Measurements from ENCODE around the gene PRR33. TPM values are rescaled to one million over a fixed set of nuclear protein-coding genes. Genes with fewer than 3 reads are reported as not detected.
A peak's percentile ranks its signal among the peaks of the same experiment; 100 is the strongest.

PRR33 gene
- total RNA-seq, 4 donors from 2014 or later: not detected

DNA sequence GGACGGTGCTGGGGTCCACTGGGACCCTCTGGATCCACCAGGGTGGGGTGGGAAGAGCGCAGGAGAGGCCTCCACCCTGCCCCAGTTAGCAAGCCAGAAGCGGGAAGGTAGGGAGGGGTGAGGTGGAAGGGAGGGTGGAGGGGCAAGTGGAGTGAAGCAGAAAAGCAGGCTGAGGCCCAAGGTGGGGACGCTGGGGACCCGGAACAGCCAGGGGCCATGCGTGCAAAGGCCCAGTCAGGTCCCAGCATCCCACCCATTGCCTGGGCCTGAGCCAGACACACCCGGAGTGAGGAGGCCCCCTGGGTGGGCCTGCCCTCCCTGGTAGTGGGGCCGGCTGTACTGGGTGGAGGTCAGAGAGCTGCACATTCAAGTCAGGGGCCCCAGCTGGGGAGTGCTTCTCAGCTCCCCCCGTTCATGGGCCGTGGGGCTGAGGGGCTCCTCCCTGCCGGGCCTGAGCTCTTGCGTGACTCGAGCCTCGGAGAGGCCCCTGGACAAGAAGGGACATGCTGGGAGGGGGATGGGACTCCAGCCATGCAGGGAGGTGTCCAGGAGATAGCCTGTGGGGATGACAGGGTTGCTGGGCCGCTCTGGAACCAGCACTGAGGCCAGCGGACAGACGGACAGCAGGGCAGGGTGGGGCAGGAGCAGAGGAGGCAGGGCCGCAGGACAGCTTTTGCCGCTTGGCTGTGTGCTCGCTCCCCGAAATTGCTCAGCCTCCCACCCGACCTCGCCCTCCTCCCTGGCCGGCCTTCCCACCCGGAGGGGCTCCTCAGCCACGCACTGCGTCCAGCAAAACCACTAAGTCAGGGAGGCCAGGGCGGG, 35.5 kb upstream of the PRR33 start:
- 80 to 88% methylated on average over 1 to 4 of the region's 28 CpGs for WGBS, 2 donors (ENCODE audit: low coverage in 1 of 2)
- Histone ChIP-seq H3K27ac (peak overlapping the region in 3 of 4 donors; percentile 18 to 74 (median 57)), H3K4me3 (no peak overlapping the region), H3K9me3 (no peaks in the 10 kb centered on the region), H3K27me3 (peaks cover 7% of the 10 kb centered on the region), H3K36me3 (no peaks in the 10 kb centered on the region), H3K4me1 (peaks cover 0 to 41% (median 21%) of the 10 kb centered on the region in 3 donors)
- TF ChIP-seq, protein P1, sequence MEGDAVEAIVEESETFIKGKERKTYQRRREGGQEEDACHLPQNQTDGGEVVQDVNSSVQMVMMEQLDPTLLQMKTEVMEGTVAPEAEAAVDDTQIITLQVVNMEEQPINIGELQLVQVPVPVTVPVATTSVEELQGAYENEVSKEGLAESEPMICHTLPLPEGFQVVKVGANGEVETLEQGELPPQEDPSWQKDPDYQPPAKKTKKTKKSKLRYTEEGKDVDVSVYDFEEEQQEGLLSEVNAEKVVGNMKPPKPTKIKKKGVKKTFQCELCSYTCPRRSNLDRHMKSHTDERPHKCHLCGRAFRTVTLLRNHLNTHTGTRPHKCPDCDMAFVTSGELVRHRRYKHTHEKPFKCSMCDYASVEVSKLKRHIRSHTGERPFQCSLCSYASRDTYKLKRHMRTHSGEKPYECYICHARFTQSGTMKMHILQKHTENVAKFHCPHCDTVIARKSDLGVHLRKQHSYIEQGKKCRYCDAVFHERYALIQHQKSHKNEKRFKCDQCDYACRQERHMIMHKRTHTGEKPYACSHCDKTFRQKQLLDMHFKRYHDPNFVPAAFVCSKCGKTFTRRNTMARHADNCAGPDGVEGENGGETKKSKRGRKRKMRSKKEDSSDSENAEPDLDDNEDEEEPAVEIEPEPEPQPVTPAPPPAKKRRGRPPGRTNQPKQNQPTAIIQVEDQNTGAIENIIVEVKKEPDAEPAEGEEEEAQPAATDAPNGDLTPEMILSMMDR (IDR thresholded peaks at IDR 0.05): no peak
- TF ChIP-seq POLR2A (IDR thresholded peaks at IDR 0.05): no peak
- peak; percentile 50 for ATAC-seq

GRCh38 chr11:1926156-1927025, 34.7 kb upstream of the PRR33 start:
- Histone ChIP-seq H3K27me3 (peaks cover 7% of the 10 kb centered on the region), H3K27ac (peak overlapping the region in 1 of 4 donors; percentile 74), H3K36me3 (no peaks in the 10 kb centered on the region), H3K4me1 (peaks cover 0 to 41% (median 26%) of the 10 kb centered on the region in 3 donors), H3K4me3 (no peak overlapping the region), H3K9me3 (no peaks in the 10 kb centered on the region)
- 87 to 89% methylated on average over 18 to 19 of the region's 41 CpGs for WGBS, 2 donors (ENCODE audit: low coverage in 1 of 2)
- no peak for ATAC-seq
- TF ChIP-seq, protein P1 (IDR thresholded peaks at IDR 0.05): no peak
- no peak for TF ChIP-seq POLR2AphosphoS5 (IDR thresholded peaks at IDR 0.05)
- TF ChIP-seq POLR2A (IDR thresholded peaks at IDR 0.05): no peak

- TF ChIP-seq, protein P1 (IDR thresholded peaks at IDR 0.05): no peak
- TF ChIP-seq POLR2A (IDR thresholded peaks at IDR 0.05) (no peak), EP300 (IDR thresholded peaks at IDR 0.05) (no peak), POLR2AphosphoS5 (IDR thresholded peaks at IDR 0.05) (no peak)
- H3K27ac ChIP-seq: peak overlapping the region in 1 of 4 donors; percentile 30
- no peaks in the 10 kb centered on the region for H3K9me3 ChIP-seq
- no peaks in the 10 kb centered on the region for H3K36me3 ChIP-seq
- no peak for ATAC-seq
- H3K27me3 ChIP-seq: peaks cover 11% of the 10 kb centered on the region
- H3K4me3 ChIP-seq: no peak overlapping the region
- WGBS, 2 donors (ENCODE audit: low coverage in 1 of 2): 83% methylated on average over 1 of the region's 23 CpGs; no CpG with 5 or more reads in 1 of the 2 donors
- H3K4me1 ChIP-seq: peaks cover 0 to 45% (median 33%) of the 10 kb centered on the region in 3 donors
Observed at GRCh38 chr11:1925373-1926155, 33.9 kb upstream of the PRR33 start.

GRCh38 chr11:1924646-1925372, 33.1 kb upstream of the PRR33 start:
- no peak for ATAC-seq
- H3K4me3 ChIP-seq: no peak overlapping the region
- TF ChIP-seq POLR2AphosphoS5 (IDR thresholded peaks at IDR 0.05): no peak
- TF ChIP-seq EP300 (IDR thresholded peaks at IDR 0.05): no peak
- TF ChIP-seq POLR2A (IDR thresholded peaks at IDR 0.05): no peak
- TF ChIP-seq, protein P1 (IDR thresholded peaks at IDR 0.05): no peak
- 80 to 89% methylated on average over 1 to 9 of the region's 21 CpGs for WGBS, 2 donors (ENCODE audit: low coverage in 1 of 2)
- H3K27ac ChIP-seq: peak overlapping the region in 1 of 4 donors; percentile 30
- peaks cover 15% of the 10 kb centered on the region for H3K27me3 ChIP-seq
- no peaks in the 10 kb centered on the region for H3K9me3 ChIP-seq
- no peaks in the 10 kb centered on the region for H3K36me3 ChIP-seq
- H3K4me1 ChIP-seq: peaks cover 0 to 45% (median 33%) of the 10 kb centered on the region in 3 donors
